ENCODE results near the gene LMLN.
"Not testable (repeated sequence)": the region's sequence is repeated elsewhere in the genome, so short reads cannot be mapped to it uniquely, and the experiment has no call there.

The LMLN gene

GRCh38 chr3:198027045-198027798 is 67.2 kb downstream of the LMLN start:
- no peak for DNase-seq (ENCODE audit: low read depth)

GRCh38 chr3:198027799-198028390 is 67.9 kb downstream of the LMLN start:
- DNase-seq (ENCODE audit: low read depth), result no peak

GRCh38 chr3:198028718-198029117 is 68.7 kb downstream of the LMLN start:
- DNase-seq (ENCODE audit: low read depth), result no peak

GRCh38 chr3:198030125-198030524 is 70.1 kb downstream of the LMLN start:
- no peak for DNase-seq (ENCODE audit: low read depth)

- no peak for DNase-seq (ENCODE audit: low read depth)
Observed at GRCh38 chr3:198030726-198031125, 70.7 kb downstream of the LMLN start.

- no peak for DNase-seq (ENCODE audit: low read depth)
Observed at GRCh38 chr3:198032039-198032936, 72.3 kb downstream of the LMLN start.

GRCh38 chr3:198043119-198043518 is 83.1 kb downstream of the LMLN start:
- no peak for DNase-seq (ENCODE audit: low read depth)

- DNase-seq (ENCODE audit: low read depth), result no peak
Observed at GRCh38 chr3:198046120-198046857, 86.3 kb downstream of the LMLN start.

GRCh38 chr3:198048445-198048844 is 88.4 kb downstream of the LMLN start:
- no peak for DNase-seq (ENCODE audit: low read depth)

GRCh38 chr3:198051836-198052235 is 91.8 kb downstream of the LMLN start:
- DNase-seq (ENCODE audit: low read depth), result no peak

- DNase-seq (ENCODE audit: low read depth), result not testable (repeated sequence)
Observed at GRCh38 chr3:198053462-198053861, 93.4 kb downstream of the LMLN start.

- no peak for DNase-seq (ENCODE audit: low read depth)
Observed at GRCh38 chr3:198061119-198062067, 101.4 kb downstream of the LMLN start.

- no peak for DNase-seq (ENCODE audit: low read depth)
Observed at GRCh38 chr3:198062068-198062465, 102.0 kb downstream of the LMLN start.

- no peak for DNase-seq (ENCODE audit: low read depth)
Observed at GRCh38 chr3:198064420-198064819, 104.4 kb downstream of the LMLN start.

GRCh38 chr3:198065897-198066296 is 105.9 kb downstream of the LMLN start:
- no peak for DNase-seq (ENCODE audit: low read depth)

GRCh38 chr3:198067416-198067815 is 107.4 kb downstream of the LMLN start:
- DNase-seq (ENCODE audit: low read depth), result no peak

GRCh38 chr3:198070871-198071270 is 110.9 kb downstream of the LMLN start:
- DNase-seq (ENCODE audit: low read depth), result no peak

GRCh38 chr3:198071602-198072287 is 111.7 kb downstream of the LMLN start:
- no peak for DNase-seq (ENCODE audit: low read depth)

GRCh38 chr3:198076722-198077308 is 116.8 kb downstream of the LMLN start:
- no peak for DNase-seq (ENCODE audit: low read depth)

Measured in stimulated activated CD8-positive, alpha-beta memory T cell treated with anti-CD3 and anti-CD28 coated beads, Interleukin-15, amount 100 ng/mL, for 1 hour (primary cell).